HepG2 (cell line): ENCODE measurements around the gene ZNRF3. TPM values are rescaled to one million over a fixed set of nuclear protein-coding genes. Genes with fewer than 3 reads are reported as not detected.

Source experiments
- ATAC-seq: fragments of 200-7000 bp; cut with Tn5 transposase; 3 replicates; pipeline ENCODE4 v1.9.1; 2020; ENCODE audit warnings: mild to moderate bottlenecking, moderate library complexity
- BruUV-seq: library from RNA; stranded (reverse); fragments of 400-500 nt; replicated peaks from 2 replicates; lab custom pipeline; 2021; lab: Mats Ljungman, UMichigan
- CTCF ChIA-PET: fragments of 300-600 bp; formaldehyde crosslinking; extraction: SDS; loops from one replicate; lab custom pipeline; 2021; ENCODE audit warnings: low total read pairs, inconsistent platforms, low intra/inter-chr PET ratio; lab: Yijun Ruan, JAX
- POLR2A ChIA-PET: fragments of 350-600 bp; sonication (Branson Sonifier 250); formaldehyde crosslinking; loops from one replicate; lab custom pipeline; 2020; ENCODE audit warnings: antibody characterized with exemption, inconsistent platforms; lab: Yijun Ruan, JAX
- DNase-seq: peaks from one replicate; pipeline ENCODE4 v3.0.0-alpha.2; 2015; ENCODE audit warnings: low spot score
- FAIRE-seq: peaks from 3 replicates; lab custom pipeline; 2011; peaks lifted over from hg19 to GRCh38; lab: Jason Lieb, UNC
- H2AFZ ChIP-seq: one replicate; pipeline ENCODE4 v1.6.1; 2011; ENCODE audit warnings: low read length, inconsistent platforms
- H3K27ac ChIP-seq: fragments of 300-600 bp; 3 replicates; pipeline ENCODE4 v1.8.0; 2011; ENCODE audit warnings: mixed run types, mild to moderate bottlenecking, mixed read lengths, low read length, inconsistent platforms; ENCODE audit not compliant: insufficient read depth; ENCODE audit errors: extremely low read length
- H3K27me3 ChIP-seq, 2 experiments: fragments of 200-600 bp in 1 of 2; 2 replicates in 1 of 2; 3 replicates in 1 of 2; pipeline versions ENCODE4 v1.6.0 to v1.8.0; 2011; ENCODE audit warnings: low read length in 2 of 2, mild to moderate bottlenecking in 2 of 2, moderate library complexity in 2 of 2, inconsistent platforms in 1 of 2; ENCODE audit not compliant: insufficient read depth in 2 of 2, control insufficient read depth in 1 of 2
- H3K36me3 ChIP-seq, 2 experiments: fragments of 200-600 bp in 1 of 2; replicated peaks in 1 of 2; 2 replicates in 1 of 2; 3 replicates in 1 of 2; pipeline versions ENCODE4 v1.5.1 to v1.8.0; 2011; ENCODE audit warnings: low read length in 2 of 2, inconsistent platforms in 1 of 2; ENCODE audit not compliant: insufficient read depth in 2 of 2, control insufficient read depth in 1 of 2
- H3K4me1 ChIP-seq: 2 replicates; pipeline ENCODE4 v1.5.1; 2012; ENCODE audit warnings: low read length, inconsistent platforms; ENCODE audit not compliant: insufficient read depth
- H3K4me2 ChIP-seq: 2 replicates; pipeline ENCODE4 v1.6.0; 2011; ENCODE audit warnings: low read depth, low read length, inconsistent platforms
- H3K4me3 ChIP-seq, 3 experiments: fragments of 200-600 bp in 1 of 3; sonication (generic), shearing (Covaris generic) in 1 of 3; replicated peaks in 1 of 3; 2 replicates each; pipeline ENCODE4 v1.5.1; 2011 to 2016; ENCODE audit warnings: low read length in 3 of 3, inconsistent platforms in 2 of 3, low read depth in 2 of 3, mild to moderate bottlenecking in 2 of 3, control low read depth in 1 of 3, mixed read lengths in 1 of 3; ENCODE audit not compliant: insufficient read depth in 1 of 3
- H3K79me2 ChIP-seq: one replicate; pipeline ENCODE4 v1.6.1; 2011; ENCODE audit warnings: low read length, inconsistent platforms; ENCODE audit not compliant: insufficient read depth
- H3K9ac ChIP-seq: 2 replicates; pipeline ENCODE4 v1.6.0; 2011; ENCODE audit warnings: mild to moderate bottlenecking, low read depth, low read length, inconsistent platforms; ENCODE audit not compliant: insufficient read depth
- H3K9me3 ChIP-seq: 2 replicates; pipeline ENCODE4 v1.5.1; 2012; ENCODE audit warnings: mild to moderate bottlenecking, low read length
- H4K20me1 ChIP-seq: 2 replicates; pipeline ENCODE4 v1.6.0; 2011; ENCODE audit warnings: inconsistent platforms, mild to moderate bottlenecking, low read length, moderate library complexity; ENCODE audit not compliant: insufficient read depth
- ETV5 ChIP-seq: IDR thresholded peaks from 2 replicates; pipeline ENCODE4 v1.6.1; 2018; ENCODE audit warnings: missing biosample characterization, missing genetic modification reagents, inconsistent platforms, borderline replicate concordance
- GATAD2A ChIP-seq: IDR thresholded peaks from 2 replicates; pipeline ENCODE4 v1.6.1; 2016
- KDM1A ChIP-seq: IDR thresholded peaks from 2 replicates; pipeline ENCODE4 v1.6.1; 2016; ENCODE audit warnings: missing compliant biosample characterization
- KDM6A ChIP-seq: IDR thresholded peaks from 2 replicates; pipeline ENCODE4 v1.6.1; 2016; ENCODE audit warnings: low read depth
- KLF16 ChIP-seq, 2 experiments: sonication (generic) in 1 of 2; formaldehyde crosslinking in 1 of 2; IDR thresholded peaks; 2 replicates each; pipeline versions ENCODE4 v1.6.1 to v1.8.0; 2016 to 2023; ENCODE audit warnings: missing genetic modification reagents in 2 of 2, missing compliant biosample characterization in 1 of 2
- MBD4 ChIP-seq: IDR thresholded peaks from 2 replicates; pipeline ENCODE4 v1.6.1; 2012; ENCODE audit warnings: low read length, inconsistent platforms, borderline replicate concordance
- MTF2 ChIP-seq: sonication (generic); formaldehyde crosslinking; IDR thresholded peaks from 2 replicates; pipeline ENCODE4 v1.5.0; 2020; ENCODE audit warnings: missing genetic modification reagents, borderline replicate concordance
- NFE2 ChIP-seq: sonication (generic); formaldehyde crosslinking; IDR thresholded peaks from 2 replicates; pipeline ENCODE4 v1.4.0; 2020; ENCODE audit warnings: missing genetic modification reagents
- RBM22 ChIP-seq: fragments of 200-400 bp; formaldehyde crosslinking; optimal IDR thresholded peaks from 2 replicates; pipeline ENCODE3; 2017; ENCODE audit warnings: mild to moderate bottlenecking, low read length, moderate library complexity
- SATB2 ChIP-seq: sonication (generic); formaldehyde crosslinking; IDR thresholded peaks from 2 replicates; pipeline ENCODE4 v1.5.0; 2020; ENCODE audit warnings: missing genetic modification reagents
- SPEN ChIP-seq: sonication (generic); formaldehyde crosslinking; IDR thresholded peaks from 2 replicates; pipeline ENCODE4 v1.5.1; 2020; ENCODE audit warnings: low read depth, mild to moderate bottlenecking, missing genetic modification reagents
- ZC3H13 ChIP-seq: sonication (generic); formaldehyde crosslinking; IDR thresholded peaks from 2 replicates; pipeline ENCODE4 v1.8.1; 2023; ENCODE audit warnings: mild to moderate bottlenecking, missing genetic modification reagents, moderate library complexity
- ZNF484 ChIP-seq: sonication (generic); formaldehyde crosslinking; IDR thresholded peaks from 2 replicates; pipeline ENCODE4 v1.5.1; 2020; ENCODE audit warnings: mild to moderate bottlenecking, low read depth, missing genetic modification reagents, borderline replicate concordance
- ZNF564 ChIP-seq: sonication (generic); formaldehyde crosslinking; IDR thresholded peaks from 2 replicates; pipeline ENCODE4 v1.8.1; 2023; ENCODE audit warnings: mild to moderate bottlenecking, missing genetic modification reagents
- WGBS: methylation state at CpG from one replicate; pipeline ENCODE4 v1.1.6; 2017; ENCODE audit warnings: low lambda C conversion rate; 5-methylcytosine and 5-hydroxymethylcytosine counted together
- in situ Hi-C: cut with HindIII; loops from 2 replicates; pipeline ENCODE4 v1.10.0; 2017; ENCODE audit warnings: low pct_unique_long_range_greater_than_20kb; ENCODE audit not compliant: extremely low pct_ligation_motif_present
- intact Hi-C: fragments of 100-400 bp; cut with micrococcal nuclease; formaldehyde crosslinking; loops from one replicate; pipeline ENCODE4 v1.10.0; 2022; ENCODE audit not compliant: unreplicated experiment
- polyA plus RNA-seq, 8 experiments: library from polyadenylated mRNA; depleted of rRNA in 3 of 8; stranded (reverse) in 7 of 8; unstranded in 1 of 8; fragments of >200 nt; fragmentation: Illumina TruSeq in 4 of 8; extraction: Trizol in 4 of 8; gene quantifications; 2 replicates each; pipeline versions ENCODE4 v1.2.1 to v1.2.3, GENCODE V29; 2011 to 2016; ENCODE audit warnings: low read depth in 4 of 8, missing spikeins in 1 of 8, mixed read lengths in 1 of 8; ENCODE audit not compliant: insufficient read depth in 1 of 8
- total RNA-seq, 5 experiments: library from RNA; depleted of rRNA; stranded (reverse); fragments of >200 nt; fragmentation: Illumina TruSeq; extraction: Trizol; gene quantifications; 2 replicates each; pipeline ENCODE4 v1.2.3, GENCODE V29; 2016; ENCODE audit warnings: low read depth in 1 of 5
- TF ChIP-seq, protein P1 (sequence below), 2 experiments: sonication (generic) in 1 of 2; formaldehyde crosslinking in 1 of 2; IDR thresholded peaks; 2 replicates each; pipeline versions ENCODE4 v1.4.0 to v1.6.1; 2016 to 2020; ENCODE audit warnings: borderline replicate concordance in 1 of 2, low read depth in 1 of 2, mild to moderate bottlenecking in 1 of 2, missing genetic modification reagents in 1 of 2
- TF ChIP-seq, protein P2 (sequence below): sonication (generic); formaldehyde crosslinking; IDR thresholded peaks from 2 replicates; pipeline ENCODE4 v1.4.0; 2020; ENCODE audit warnings: missing genetic modification reagents

ZNRF3 gene
- total and polyA plus RNA-seq, 2 of the 13 experiments (the other 11 are each of a cell fraction or from before 2014, with no cell fraction given): 20.3 to 36.7 TPM

DNA sequence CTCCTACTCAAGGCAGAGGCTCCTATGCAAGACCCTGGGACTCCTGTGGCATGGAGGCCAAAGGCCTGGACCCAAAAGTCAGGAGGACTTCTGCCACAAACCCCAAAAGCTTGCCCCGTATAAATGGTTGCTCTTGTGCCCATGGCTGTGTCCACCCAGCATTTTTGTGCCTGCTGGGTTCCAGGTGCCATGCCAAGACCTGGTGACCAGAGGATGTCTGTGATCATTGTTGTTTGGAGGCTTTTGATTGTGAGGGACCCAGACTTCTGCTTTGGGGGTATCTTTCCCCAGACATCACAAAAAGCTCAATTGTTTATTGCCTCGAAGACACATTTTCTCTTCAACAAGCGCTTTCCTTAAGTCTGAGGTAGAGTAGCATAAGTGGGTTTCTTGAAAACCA, 143.2 kb downstream of the ZNRF3 start:
- no peaks in the 10 kb centered on the region; the same call in 1 of the 2 replicates for H4K20me1 ChIP-seq
- 93% methylated on average over 3 of the region's 3 CpGs for WGBS
- no peak for ATAC-seq
- POLR2A ChIA-PET: no interaction called here
- no peaks in the 10 kb centered on the region for H3K27me3 ChIP-seq
- no peak overlapping the region for H3K9ac ChIP-seq
- no TSS peak for BruUV-seq
- peaks cover 85% of the 10 kb centered on the region for H3K4me1 ChIP-seq
- no peak overlapping the region for H3K27ac ChIP-seq
- peaks cover 71% of the 10 kb centered on the region for H3K79me2 ChIP-seq
- intact Hi-C loops: no loop called here
- TF ChIP-seq ZC3H13 (no peak), RBM22 (peak; percentile 93)
- TF ChIP-seq, all 625 proteins: peak for 1
- DNase-seq: no peak
- Histone ChIP-seq H3K4me2 (no peak overlapping the region), H3K36me3 (peaks cover 9 to 48% of the 10 kb centered on the region in 2 experiments), H2AFZ (no peak overlapping the region), H3K4me3 (no peak overlapping the region), H3K9me3 (no peaks in the 10 kb centered on the region)
- FAIRE-seq: no peak
- in situ Hi-C loops: no loop called here
- CTCF ChIA-PET: no interaction called here

DNA sequence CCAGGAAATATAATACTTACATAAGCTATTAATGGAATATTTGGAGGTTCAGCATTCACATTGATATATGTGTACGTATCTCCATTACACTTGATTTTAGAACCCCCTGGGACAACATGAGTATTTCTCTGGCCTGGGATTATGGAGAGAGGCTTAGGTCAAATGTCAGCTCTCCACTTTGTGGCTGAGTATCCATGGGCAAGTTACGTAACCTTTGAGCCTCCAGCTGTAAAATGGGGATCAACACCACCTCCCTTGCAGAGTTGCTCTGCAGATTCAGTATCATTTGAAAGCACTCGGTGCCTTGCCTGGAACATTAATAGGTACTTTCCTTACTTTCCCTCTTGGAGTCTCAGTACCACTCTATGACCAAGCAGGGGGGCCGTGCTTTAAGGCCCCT, 145.1 kb downstream of the ZNRF3 start:
- CTCF ChIA-PET: no interaction called here
- POLR2A ChIA-PET: interaction anchor here (1.0 to 5.0 kb wide), 6 partner anchors 11 to 143 kb away, joined by 3 to 44 read pairs (median 6); no protein-coding TSS in a partner anchor
- TF ChIP-seq NFE2 (no peak), MTF2 (CRISPR knock-in tag) (no peak), KDM6A (CRISPR knock-in tag) (no peak), KDM1A (CRISPR knock-in tag) (no peak), SPEN (CRISPR knock-in tag) (no peak), GATAD2A (CRISPR knock-in tag) (no peak; the same call in 1 of the 2 replicates), ETV5 (no peak), SATB2 (CRISPR knock-in tag) (no peak), KLF16 (CRISPR knock-in tag; IDR thresholded peaks at IDR 0.05) (no peak), MBD4 (no peak), ZNF484 (CRISPR knock-in tag) (no peak), ZNF564 (no peak)
- TF ChIP-seq, protein P1, sequence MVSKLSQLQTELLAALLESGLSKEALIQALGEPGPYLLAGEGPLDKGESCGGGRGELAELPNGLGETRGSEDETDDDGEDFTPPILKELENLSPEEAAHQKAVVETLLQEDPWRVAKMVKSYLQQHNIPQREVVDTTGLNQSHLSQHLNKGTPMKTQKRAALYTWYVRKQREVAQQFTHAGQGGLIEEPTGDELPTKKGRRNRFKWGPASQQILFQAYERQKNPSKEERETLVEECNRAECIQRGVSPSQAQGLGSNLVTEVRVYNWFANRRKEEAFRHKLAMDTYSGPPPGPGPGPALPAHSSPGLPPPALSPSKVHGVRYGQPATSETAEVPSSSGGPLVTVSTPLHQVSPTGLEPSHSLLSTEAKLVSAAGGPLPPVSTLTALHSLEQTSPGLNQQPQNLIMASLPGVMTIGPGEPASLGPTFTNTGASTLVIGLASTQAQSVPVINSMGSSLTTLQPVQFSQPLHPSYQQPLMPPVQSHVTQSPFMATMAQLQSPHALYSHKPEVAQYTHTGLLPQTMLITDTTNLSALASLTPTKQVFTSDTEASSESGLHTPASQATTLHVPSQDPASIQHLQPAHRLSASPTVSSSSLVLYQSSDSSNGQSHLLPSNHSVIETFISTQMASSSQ (IDR thresholded peaks at IDR 0.05; ENCODE audit: low read depth): peak; percentile 33; the same call in 1 of the 2 replicates
- TF ChIP-seq, protein P1 (CRISPR knock-in tag; IDR thresholded peaks at IDR 0.05; ENCODE audit: borderline replicate concordance): no peak
- TF ChIP-seq, protein P2, sequence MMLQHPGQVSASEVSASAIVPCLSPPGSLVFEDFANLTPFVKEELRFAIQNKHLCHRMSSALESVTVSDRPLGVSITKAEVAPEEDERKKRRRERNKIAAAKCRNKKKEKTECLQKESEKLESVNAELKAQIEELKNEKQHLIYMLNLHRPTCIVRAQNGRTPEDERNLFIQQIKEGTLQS (CRISPR knock-in tag): no peak

More for the DNA sequence above, 145.1 kb downstream of the ZNRF3 start:
- Histone ChIP-seq H2AFZ (no peak overlapping the region), H3K4me1 (peaks cover 85% of the 10 kb centered on the region), H3K9ac (no peak overlapping the region), H3K36me3 (peaks cover 11 to 60% of the 10 kb centered on the region in 2 experiments), H3K79me2 (peaks cover 76% of the 10 kb centered on the region), H3K4me3 (no peak overlapping the region), H3K27ac (peak overlapping the region; percentile 88), H4K20me1 (no peaks in the 10 kb centered on the region), H3K9me3 (no peaks in the 10 kb centered on the region), H3K4me2 (no peak overlapping the region), H3K27me3 (no peaks in the 10 kb centered on the region)
- DNase-seq (no peak), FAIRE-seq (peak; percentile 60), ATAC-seq (no peak)
- in situ Hi-C loops: no loop called here
- no TSS peak for BruUV-seq
- intact Hi-C loops: no loop called here
- WGBS: 92% methylated on average over 4 of the region's 4 CpGs
